DOHH2 (cell line): Measurements from ENCODE around the gene SPATA20.

Experiments
- CTCF ChIP-seq: fragments of 200-600 bp; sonication (generic); IDR thresholded peaks from one replicate; pipeline ENCODE4 v1.5.1; 2014; ENCODE audit warnings: antibody characterized with exemption, mild to moderate bottlenecking, low read depth, low read length; ENCODE audit not compliant: poor library complexity, severe bottlenecking
- EZH2phosphoT487 ChIP-seq: fragments of 200-600 bp; sonication (generic); IDR thresholded peaks from 2 replicates; pipeline ENCODE4 v1.6.1; 2017; ENCODE audit warnings: borderline replicate concordance, mild to moderate bottlenecking, antibody characterized with exemption, low read length, moderate library complexity, mixed read lengths

GRCh38 chr17:50529849-50530248 lies 17.1 kb upstream of the SPATA20 start:
- TF ChIP-seq CTCF (no peak), EZH2phosphoT487 (no peak)
